GM19463 (cell line): ENCODE data around the gene KCNQ5.
"Not testable (repeated sequence)": the region's sequence is repeated elsewhere in the genome, so short reads cannot be mapped to it uniquely, and the experiment has no call there.

Experiments
- ATAC-seq: cut with Tn5 transposase; IDR thresholded peaks from one replicate; pipeline ENCODE4 v1.9.1; 2021; ENCODE audit warnings: mild to moderate bottlenecking, moderate library complexity; ENCODE audit not compliant: unreplicated experiment

The KCNQ5 gene

GRCh38 chr6:72944660-72945059 lies 322.8 kb downstream of the KCNQ5 start:
- no peak for ATAC-seq

- no peak for ATAC-seq
Measured at GRCh38 chr6:72946774-72947173, 324.9 kb downstream of the KCNQ5 start.

- ATAC-seq = no peak
Measured at GRCh38 chr6:72947534-72947933, 325.7 kb downstream of the KCNQ5 start.

GRCh38 chr6:72948153-72948552 lies 326.3 kb downstream of the KCNQ5 start:
- ATAC-seq = no peak

DNA sequence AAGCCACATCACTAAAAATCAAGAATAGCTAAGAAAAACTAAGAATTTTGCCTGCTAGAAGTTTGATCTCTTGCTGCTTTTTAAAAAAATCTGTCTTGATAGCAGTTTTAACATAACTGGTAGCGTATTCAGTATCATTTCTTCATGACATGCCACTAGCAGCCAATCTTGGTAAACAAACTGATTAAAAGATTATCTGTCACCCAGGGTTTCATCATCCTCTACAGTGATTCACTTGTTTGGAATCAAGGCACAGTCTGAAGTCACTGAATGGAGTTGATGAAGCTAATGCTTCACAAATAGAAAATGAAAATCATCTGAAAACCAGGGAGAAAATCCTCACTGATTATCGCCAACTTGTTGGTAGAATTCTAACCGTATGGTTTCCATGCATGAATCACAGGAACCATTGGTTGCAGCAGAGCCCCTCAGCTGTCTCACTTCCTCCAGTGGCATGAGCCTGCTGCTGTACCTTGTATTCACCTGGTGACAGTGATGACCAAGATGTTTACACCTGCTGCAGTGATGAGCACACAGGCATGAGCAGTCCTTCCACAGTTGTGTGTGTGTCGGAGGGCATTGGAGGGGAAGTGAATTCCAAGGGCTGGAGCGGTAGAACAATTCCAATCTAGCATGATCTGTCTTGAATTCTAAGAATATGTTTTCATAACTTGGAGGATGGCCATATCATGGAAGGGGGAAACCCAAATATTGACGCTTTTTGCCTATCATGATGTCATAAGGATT lies 328.4 kb downstream of the KCNQ5 start:
- ATAC-seq = no peak

DNA sequence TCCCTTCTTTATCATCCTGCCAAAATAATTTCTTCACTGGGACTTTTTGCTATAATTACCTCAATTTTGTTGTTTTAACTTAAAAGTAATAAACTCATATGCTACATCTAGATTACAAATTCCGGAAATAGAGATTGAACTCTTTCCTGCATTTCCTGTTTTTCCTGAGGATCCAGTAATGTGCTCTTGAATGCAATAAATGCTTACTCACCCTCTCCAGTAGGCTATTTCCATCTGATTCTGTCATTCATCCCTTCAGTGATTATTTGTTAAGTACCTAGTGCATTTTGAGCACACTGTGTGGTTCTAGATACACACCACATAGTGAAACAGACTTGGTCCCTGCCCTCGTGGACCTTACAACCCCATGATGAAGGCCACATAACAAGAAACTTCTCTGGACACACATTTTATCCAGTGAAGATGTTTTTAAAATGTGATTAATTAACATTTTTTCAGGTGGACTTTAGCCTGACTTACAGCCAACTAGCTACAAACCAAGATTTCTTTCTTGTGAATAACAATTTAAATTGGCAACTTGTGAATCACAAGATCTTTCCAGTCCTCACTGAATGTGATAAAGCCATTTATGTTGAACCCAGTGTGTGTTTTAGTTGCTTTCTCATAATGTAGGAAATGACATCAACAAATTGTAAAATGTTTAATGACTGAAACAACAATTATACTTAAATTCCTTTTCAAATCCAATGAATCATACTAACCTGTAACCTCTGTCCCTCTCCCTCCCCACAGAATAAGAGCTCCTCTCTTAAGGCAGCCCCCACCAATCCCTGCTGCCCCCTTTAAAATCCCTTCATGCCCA lies 331.2 kb downstream of the KCNQ5 start:
- ATAC-seq = no peak

DNA sequence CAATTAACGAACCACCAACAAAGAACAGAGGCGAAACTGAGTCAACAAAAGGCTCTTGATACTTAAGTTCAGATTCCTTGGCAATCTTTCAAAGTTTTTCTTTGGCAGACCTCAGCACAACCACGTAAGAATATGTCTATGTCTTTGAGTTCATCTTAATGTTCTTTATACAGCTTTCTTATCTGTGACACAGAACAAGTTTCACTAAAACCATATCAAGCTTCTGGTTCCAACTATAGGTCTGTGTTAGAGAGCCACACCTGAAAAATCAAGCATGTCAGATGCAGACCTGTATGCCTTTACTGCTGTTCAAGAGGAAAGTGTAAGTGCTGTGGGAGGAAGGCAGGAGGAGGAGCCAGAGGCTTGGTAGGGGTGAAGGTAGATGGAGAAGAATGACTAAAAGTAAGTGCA lies 332.1 kb downstream of the KCNQ5 start:
- ATAC-seq = no peak

GRCh38 chr6:72954716-72955115 lies 332.9 kb downstream of the KCNQ5 start:
- ATAC-seq = no peak

DNA sequence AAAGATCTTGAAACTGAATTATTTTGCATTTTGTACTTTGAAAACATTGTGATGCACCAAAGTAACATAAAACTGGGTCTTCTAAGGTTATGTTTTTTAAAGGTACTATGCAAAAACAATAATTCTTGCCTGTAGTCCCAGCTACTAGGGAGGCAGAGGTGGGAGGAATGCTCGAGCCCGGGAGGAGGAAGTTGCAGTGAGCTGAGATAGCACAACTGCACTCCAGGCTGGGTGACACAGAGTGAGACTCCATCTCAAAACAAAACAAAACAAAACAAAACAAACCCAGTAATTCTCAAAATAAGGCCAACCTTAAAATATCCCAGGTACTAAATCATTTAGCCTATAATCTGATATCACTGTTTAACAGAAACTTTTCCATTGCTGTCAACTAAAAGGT lies 333.8 kb downstream of the KCNQ5 start:
- no peak for ATAC-seq

DNA sequence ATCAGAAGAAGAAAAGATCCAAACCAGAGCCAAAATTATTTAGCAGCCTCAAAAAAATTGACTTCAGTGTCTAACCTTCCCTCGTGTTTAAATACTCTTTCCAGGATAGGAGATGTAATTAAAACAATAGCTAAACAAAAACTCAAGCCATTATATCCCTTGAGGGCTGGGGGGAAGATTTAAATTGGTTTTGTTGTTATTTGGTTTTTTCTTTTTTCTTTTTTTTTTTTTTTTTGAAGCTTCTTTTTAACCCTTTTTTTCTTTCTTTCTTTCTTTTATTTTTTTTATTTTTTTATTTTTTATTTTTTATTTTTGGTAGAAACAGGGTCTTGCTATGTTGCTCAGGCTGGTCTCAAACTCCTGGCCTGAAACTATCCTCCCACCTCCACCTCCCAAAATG lies 334.4 kb downstream of the KCNQ5 start:
- ATAC-seq = no peak

DNA sequence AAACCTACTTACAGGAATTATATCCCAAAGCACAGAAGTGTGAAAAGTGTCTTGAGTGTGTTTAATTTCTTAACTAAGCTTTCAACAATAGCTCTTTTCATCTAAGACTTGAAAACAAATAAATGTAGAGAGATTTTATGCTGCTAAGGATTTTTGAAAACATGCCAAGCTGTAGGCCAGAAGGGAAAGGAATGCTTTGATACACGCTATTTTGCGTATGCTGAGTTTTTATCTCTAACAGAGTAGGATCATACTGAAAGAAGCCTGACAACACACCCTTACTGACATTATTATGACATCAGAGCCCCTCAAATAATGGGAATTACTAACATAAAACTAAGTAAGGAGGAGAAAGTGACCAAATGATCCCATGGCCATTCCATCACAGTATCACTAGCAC lies 338.0 kb downstream of the KCNQ5 start:
- no peak for ATAC-seq

- no peak for ATAC-seq
Measured at GRCh38 chr6:72963946-72964345, 342.1 kb downstream of the KCNQ5 start.

GRCh38 chr6:72966628-72967280 lies 344.9 kb downstream of the KCNQ5 start:
- no peak for ATAC-seq

- ATAC-seq = no peak
Measured at GRCh38 chr6:72967329-72967728, 345.5 kb downstream of the KCNQ5 start.

DNA sequence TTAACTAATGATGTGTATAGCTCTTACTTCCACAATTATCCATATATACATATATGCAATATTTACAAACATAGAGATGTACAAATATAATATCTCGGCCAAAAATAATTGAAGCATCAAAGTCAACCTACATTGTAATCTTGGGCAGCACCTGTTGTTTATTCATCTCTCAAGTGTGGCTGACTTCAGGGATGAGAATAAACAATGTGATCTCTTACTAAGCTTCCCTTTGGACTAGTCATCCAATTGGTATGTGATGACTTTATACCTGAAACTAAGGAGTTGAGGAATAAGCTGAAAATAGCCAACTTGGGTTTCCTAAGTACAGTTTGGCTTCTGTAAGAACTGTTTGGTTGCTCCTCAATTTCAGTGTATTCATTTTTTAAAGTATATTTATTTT lies 346.8 kb downstream of the KCNQ5 start:
- ATAC-seq = no peak

- ATAC-seq = no peak
Measured at GRCh38 chr6:72969666-72970065, 347.8 kb downstream of the KCNQ5 start.

- no peak for ATAC-seq
Measured at GRCh38 chr6:72972579-72972978, 350.7 kb downstream of the KCNQ5 start.

GRCh38 chr6:72974276-72974675 lies 352.4 kb downstream of the KCNQ5 start:
- no peak for ATAC-seq

DNA sequence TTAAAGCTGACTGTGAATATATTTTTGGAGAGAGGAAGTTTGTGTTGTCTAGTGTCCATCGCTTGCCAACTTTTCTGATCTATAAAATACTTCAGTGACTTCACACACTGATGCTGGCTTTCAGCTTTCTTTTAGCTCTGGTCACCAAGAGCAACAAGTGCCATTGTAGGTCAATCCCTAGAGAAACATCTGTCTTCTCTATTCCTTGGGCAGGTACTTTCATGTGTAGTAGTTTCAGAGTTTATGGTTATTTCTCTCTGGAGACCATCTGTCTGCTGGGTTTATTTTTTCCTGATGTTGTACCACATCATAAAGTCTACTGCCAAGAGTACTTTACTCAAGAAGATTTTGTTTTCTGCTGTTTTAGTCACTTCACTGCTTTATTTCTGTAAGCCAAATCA lies 353.5 kb downstream of the KCNQ5 start:
- no peak for ATAC-seq

DNA sequence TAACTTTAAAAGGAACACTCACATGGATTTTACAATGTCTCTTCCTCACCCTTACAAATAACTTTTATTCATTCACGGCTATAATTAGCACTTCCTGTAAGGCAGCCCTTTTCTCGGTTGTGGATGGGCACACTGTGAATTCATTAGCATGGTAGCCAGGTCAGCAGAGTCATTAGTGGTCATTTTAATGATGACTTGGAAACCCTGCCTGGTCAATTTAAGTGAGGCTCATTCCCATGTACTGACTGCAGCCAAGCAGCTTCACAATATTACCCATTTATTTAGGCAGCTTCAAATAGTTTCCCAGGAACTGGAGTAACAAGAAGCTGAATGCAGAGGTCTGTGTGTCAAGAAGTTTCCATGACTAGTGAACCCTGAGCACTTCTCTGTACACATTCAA lies 354.6 kb downstream of the KCNQ5 start:
- no peak for ATAC-seq

GRCh38 chr6:72977114-72977513 lies 355.2 kb downstream of the KCNQ5 start:
- ATAC-seq = peak; percentile 63

- not testable (repeated sequence) for ATAC-seq
Measured at GRCh38 chr6:72978808-72979207, 356.9 kb downstream of the KCNQ5 start.
